Activated naive CD4-positive, alpha-beta T cell treated with anti-CD3 and anti-CD28 coated beads, Interleukin-2, amount 10 ng/mL, durations not matched to agents 7 days and 5 days (primary cell): ENCODE results near the gene TRIM60.
"Not testable (repeated sequence)": the region's sequence is repeated elsewhere in the genome, so short reads cannot be mapped to it uniquely, and the experiment has no call there.

Experiments
- CTCF ChIA-PET: fragments of 350-600 bp; sonication (Branson Sonifier 250); formaldehyde crosslinking; loops from one replicate; lab custom pipeline; 2021; ENCODE audit warnings: antibody characterized with exemption; lab: Charles Lee
- DNase-seq: peaks from one replicate; pipeline ENCODE4 v3.0.0-alpha.2; 2020
- H3K27ac Mint-ChIP-seq: one replicate; pipeline ENCODE4 v1.8.0; 2021; ENCODE audit warnings: mild to moderate bottlenecking, moderate library complexity, mixed read lengths
- H3K27me3 Mint-ChIP-seq: one replicate; pipeline ENCODE4 v1.8.0; 2021; ENCODE audit warnings: mild to moderate bottlenecking, mixed read lengths
- H3K36me3 Mint-ChIP-seq: one replicate; pipeline ENCODE4 v1.8.0; 2021; ENCODE audit warnings: mixed read lengths
- H3K4me1 Mint-ChIP-seq: one replicate; pipeline ENCODE4 v1.8.0; 2021; ENCODE audit warnings: mixed read lengths
- H3K4me3 Mint-ChIP-seq: one replicate; pipeline ENCODE4 v1.8.0; 2021; ENCODE audit warnings: mild to moderate bottlenecking, moderate library complexity, mixed read lengths
- H3K9me3 Mint-ChIP-seq: one replicate; pipeline ENCODE4 v1.8.0; 2021; ENCODE audit warnings: mixed read lengths

The TRIM60 gene

DNA sequence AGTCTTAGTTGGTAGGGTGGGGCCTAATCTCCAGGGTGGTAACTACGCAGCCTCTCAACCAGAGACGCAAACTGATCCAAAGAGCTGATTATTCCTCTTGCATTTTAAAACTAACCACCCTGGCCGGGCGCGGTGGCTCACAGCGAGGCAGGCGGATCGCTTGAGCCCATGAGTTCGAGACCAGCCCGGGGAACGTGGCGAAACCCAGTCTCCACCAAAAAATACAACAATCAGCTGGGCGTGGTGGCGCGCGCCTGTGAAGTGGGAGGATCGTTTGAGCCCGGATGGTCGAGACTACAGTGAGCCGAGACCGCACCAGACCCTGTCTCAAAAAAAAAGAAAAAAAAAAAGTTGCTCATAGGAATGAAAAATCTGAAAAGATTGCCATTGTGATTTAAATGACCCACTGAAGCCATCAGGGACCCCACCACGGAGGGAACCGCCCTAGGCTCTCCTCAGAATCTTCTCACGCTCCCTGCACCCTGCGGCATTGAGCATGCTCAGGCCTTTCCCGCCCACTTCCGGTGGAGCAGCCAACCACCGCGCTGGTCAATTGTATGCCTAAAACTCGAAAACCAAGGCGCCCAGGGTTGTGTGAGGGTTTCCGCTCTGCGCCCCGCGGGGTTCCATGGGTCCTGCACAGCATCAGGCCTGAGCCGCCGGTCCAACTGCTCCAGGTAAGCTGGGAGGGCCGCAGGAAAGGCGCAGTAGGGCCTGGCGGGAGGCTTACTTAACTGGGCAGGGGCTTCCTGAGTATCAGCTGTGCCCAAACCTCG, at the start of gene TRIM60:
TRIM60 (plus strand) TSS at position 564 of the 776 bp plus-strand sequence. CDS start 8,074 bp downstream, outside the sequence.
- CTCF ChIA-PET, result no interaction called here
- Mint-ChIP-seq H3K27me3 (peaks cover 2% of the 10 kb centered on the region), H3K4me3 (no peak within 1 kb of the TSS), H3K27ac (no peak within 1 kb of the TSS), H3K4me1 (no peaks in the 10 kb centered on the region), H3K36me3 (no peaks in the 10 kb centered on the region), H3K9me3 (no peaks in the 10 kb centered on the region)
- DNase-seq, result no peak

DNA sequence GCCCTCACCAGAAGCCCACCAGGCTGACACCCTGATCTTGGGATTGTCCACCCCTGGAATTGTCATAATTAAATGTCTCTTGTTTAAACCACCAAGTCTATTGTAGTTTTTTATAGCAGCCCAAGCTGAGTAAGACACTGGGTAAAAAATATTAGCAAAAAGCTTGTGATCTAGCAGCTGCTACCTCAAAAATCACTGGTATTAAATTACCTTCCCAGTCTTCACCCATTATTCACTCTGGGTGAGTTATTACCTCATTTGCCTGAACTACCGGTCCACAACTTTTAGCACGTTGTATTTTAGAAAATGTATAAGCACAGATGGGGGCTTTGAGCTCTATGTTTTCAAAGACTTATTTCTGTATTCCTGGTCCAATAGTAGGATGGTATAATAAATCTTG, 42.3 kb upstream of the TRIM60 start:
- H3K9me3 Mint-ChIP-seq, result no peaks in the 10 kb centered on the region
- CTCF ChIA-PET, result no interaction called here
- no peak overlapping the region for H3K27ac Mint-ChIP-seq
- peaks cover 4% of the 10 kb centered on the region for H3K27me3 Mint-ChIP-seq
- H3K4me1 Mint-ChIP-seq, result no peaks in the 10 kb centered on the region
- no peaks in the 10 kb centered on the region for H3K36me3 Mint-ChIP-seq
- no peak overlapping the region for H3K4me3 Mint-ChIP-seq
- no peak for DNase-seq

- CTCF ChIA-PET, result not testable (repeated sequence)
Observed at GRCh38 chr4:164990786-164991185, 41.0 kb upstream of the TRIM60 start.

GRCh38 chr4:164996123-164996522, 35.7 kb upstream of the TRIM60 start:
- DNase-seq, H3K4me1 Mint-ChIP-seq, H3K27ac Mint-ChIP-seq, H3K4me3 Mint-ChIP-seq, H3K27me3 Mint-ChIP-seq, H3K9me3 Mint-ChIP-seq, H3K36me3 Mint-ChIP-seq, CTCF ChIA-PET: not testable (repeated sequence)

More at GRCh38 chr4:164990786-164991185, 41.0 kb upstream of the TRIM60 start:
- H3K27me3 Mint-ChIP-seq, H3K4me1 Mint-ChIP-seq, H3K9me3 Mint-ChIP-seq, H3K36me3 Mint-ChIP-seq, DNase-seq, H3K27ac Mint-ChIP-seq, H3K4me3 Mint-ChIP-seq: not testable (repeated sequence)

- Mint-ChIP-seq H3K27ac (no peak overlapping the region), H3K9me3 (no peaks in the 10 kb centered on the region), H3K4me3 (no peak overlapping the region), H3K27me3 (peaks cover 15% of the 10 kb centered on the region), H3K4me1 (no peaks in the 10 kb centered on the region), H3K36me3 (no peaks in the 10 kb centered on the region)
- CTCF ChIA-PET, result no interaction called here
- DNase-seq, result no peak
Observed at GRCh38 chr4:164997324-164997723, 34.5 kb upstream of the TRIM60 start.

DNA sequence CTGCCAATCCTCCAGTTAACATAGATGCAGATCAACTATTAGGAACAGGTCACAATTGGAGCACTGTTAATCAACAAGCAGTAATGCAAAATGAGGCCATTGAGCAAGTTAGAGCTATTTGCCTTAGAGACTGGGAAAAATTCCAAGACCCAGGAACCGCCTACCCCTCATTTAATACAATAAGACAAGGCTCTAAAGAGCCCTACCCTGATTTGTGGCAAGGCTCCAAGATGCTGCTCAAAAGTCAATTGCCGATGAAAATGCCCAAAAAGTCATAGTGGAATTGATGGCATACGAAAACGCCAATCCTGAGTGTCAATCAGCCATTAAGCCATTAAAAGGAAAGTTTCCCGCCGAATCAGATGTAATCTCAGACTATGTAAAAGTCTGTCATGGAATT, 33.9 kb upstream of the TRIM60 start:
- CTCF ChIA-PET, result no interaction called here
- H3K27me3 Mint-ChIP-seq, result peaks cover 15% of the 10 kb centered on the region
- DNase-seq, result no peak

GRCh38 chr4:164998526-164999080, 33.2 kb upstream of the TRIM60 start:
- H3K4me3 Mint-ChIP-seq, H3K4me1 Mint-ChIP-seq, H3K27ac Mint-ChIP-seq, CTCF ChIA-PET, DNase-seq, H3K36me3 Mint-ChIP-seq, H3K9me3 Mint-ChIP-seq: not testable (repeated sequence)
- peaks cover 15% of the 10 kb centered on the region for H3K27me3 Mint-ChIP-seq

More for the DNA sequence above, 33.9 kb upstream of the TRIM60 start:
- no peak overlapping the region for H3K27ac Mint-ChIP-seq
- no peaks in the 10 kb centered on the region for H3K4me1 Mint-ChIP-seq
- no peaks in the 10 kb centered on the region for H3K9me3 Mint-ChIP-seq
- no peak overlapping the region for H3K4me3 Mint-ChIP-seq
- H3K36me3 Mint-ChIP-seq, result no peaks in the 10 kb centered on the region

DNA sequence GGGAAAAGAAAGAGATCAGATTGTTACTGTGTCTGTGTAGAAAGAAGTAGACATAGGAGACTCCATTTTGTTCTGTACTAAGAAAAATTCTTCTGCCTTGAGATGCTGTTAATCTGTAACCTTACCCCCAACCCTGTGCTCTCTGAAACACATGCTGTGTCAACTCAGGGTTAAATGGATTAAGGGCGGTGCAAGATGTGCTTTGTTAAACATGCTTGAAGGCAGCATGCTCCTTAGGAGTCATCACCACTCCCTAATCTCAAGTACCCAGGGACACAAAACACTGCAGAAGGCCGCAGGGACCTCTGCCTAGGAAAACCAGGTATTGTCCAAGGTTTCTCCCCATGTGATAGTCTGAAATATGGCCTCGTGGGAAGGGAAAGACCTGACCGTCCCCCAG, 29.8 kb upstream of the TRIM60 start:
- H3K27me3 Mint-ChIP-seq, result peaks cover 20% of the 10 kb centered on the region
- H3K36me3 Mint-ChIP-seq, result not testable (repeated sequence)

DNA sequence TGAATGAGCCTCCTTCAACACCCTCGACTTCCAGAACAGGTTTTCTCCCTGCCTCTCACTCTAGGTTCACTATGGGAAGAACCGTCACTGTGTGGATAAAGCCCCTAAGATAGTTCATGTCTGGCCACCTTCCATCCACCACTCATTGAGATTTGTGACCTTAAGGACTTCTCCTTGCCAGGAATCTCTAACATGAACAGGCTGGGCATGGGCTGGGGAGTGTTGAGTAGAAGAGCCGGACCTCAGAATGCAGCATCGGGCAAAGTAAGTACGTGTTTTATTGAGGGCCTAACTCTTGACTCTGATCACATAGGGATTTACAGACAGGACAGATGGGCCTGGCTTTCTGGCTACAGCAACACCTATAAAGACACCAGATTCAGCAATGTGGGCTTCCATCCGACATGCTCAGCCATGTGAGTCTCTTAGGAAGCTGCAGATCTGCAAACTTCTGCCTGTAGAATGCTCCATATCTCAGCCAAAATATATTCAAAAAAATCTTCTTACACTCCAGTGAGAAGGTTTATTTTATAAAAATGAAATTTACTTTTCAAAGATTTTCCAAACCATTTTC, 26.4 kb upstream of the TRIM60 start:
- Mint-ChIP-seq H3K4me3 (no peak overlapping the region), H3K9me3 (no peaks in the 10 kb centered on the region), H3K36me3 (no peaks in the 10 kb centered on the region), H3K4me1 (peaks cover 9% of the 10 kb centered on the region), H3K27me3 (peaks cover 33% of the 10 kb centered on the region), H3K27ac (no peak overlapping the region)
- DNase-seq, result no peak
- CTCF ChIA-PET, result no interaction called here

More for the DNA sequence above, 29.8 kb upstream of the TRIM60 start:
- H3K4me3 Mint-ChIP-seq, H3K27ac Mint-ChIP-seq, H3K9me3 Mint-ChIP-seq, CTCF ChIA-PET, H3K4me1 Mint-ChIP-seq, DNase-seq: not testable (repeated sequence)

DNA sequence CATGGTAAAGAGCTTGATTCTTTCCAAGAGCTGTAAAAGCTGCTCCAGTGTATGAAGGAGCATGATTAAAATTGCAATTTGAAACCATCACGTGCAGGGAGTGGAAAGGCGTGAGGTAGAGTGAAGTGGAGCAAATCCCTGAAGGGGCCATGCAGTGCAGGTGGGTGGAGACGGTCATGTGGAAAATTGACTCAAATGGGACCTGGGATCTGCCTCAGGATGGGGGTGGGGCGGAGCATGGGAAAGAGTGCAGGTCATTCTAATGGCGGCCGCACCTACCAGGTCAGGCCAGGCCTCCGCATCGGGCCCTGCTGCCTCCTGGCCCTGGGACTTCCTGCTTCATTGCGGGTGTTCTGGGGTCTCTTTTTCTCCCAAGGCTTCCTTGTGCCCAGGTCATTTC, 25.3 kb upstream of the TRIM60 start:
- Mint-ChIP-seq H3K36me3 (no peaks in the 10 kb centered on the region), H3K4me3 (no peak overlapping the region), H3K27me3 (peaks cover 43% of the 10 kb centered on the region), H3K4me1 (peaks cover 9% of the 10 kb centered on the region), H3K27ac (no peak overlapping the region), H3K9me3 (no peaks in the 10 kb centered on the region)
- CTCF ChIA-PET, result no interaction called here
- no peak for DNase-seq

DNA sequence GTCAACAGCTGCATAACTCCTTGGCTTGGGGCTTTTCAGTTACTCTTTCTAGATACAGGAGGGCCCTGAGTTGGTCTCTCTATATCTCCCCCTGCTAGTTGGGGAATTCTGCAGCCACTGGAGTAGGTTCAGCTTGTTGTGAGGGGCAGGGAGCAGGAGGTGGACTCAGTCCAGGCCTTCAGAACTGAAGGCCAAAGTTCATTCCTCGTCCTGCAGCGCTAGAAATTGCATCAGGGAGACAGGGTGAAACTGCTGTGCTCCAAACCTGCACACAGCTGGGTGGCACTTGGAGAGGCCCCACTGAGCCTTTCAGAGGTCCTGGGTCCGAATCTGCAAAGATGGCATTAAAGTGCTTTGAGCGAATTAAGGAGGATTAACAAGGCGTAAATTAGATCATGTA, 24.9 kb upstream of the TRIM60 start:
- CTCF ChIA-PET, result no interaction called here
- peaks cover 9% of the 10 kb centered on the region for H3K4me1 Mint-ChIP-seq
- H3K27me3 Mint-ChIP-seq, result peaks cover 41% of the 10 kb centered on the region
- no peak overlapping the region for H3K27ac Mint-ChIP-seq
- H3K36me3 Mint-ChIP-seq, result no peaks in the 10 kb centered on the region
- H3K9me3 Mint-ChIP-seq, result no peaks in the 10 kb centered on the region
- DNase-seq, result no peak
- no peak overlapping the region for H3K4me3 Mint-ChIP-seq

GRCh38 chr4:165009493-165010227, 22.1 kb upstream of the TRIM60 start:
- Mint-ChIP-seq H3K9me3 (no peaks in the 10 kb centered on the region), H3K4me1 (peaks cover 9% of the 10 kb centered on the region), H3K4me3 (no peak overlapping the region), H3K27ac (no peak overlapping the region), H3K36me3 (no peaks in the 10 kb centered on the region), H3K27me3 (peaks cover 38% of the 10 kb centered on the region)
- DNase-seq, result peak; percentile 43
- CTCF ChIA-PET, result no interaction called here

DNA sequence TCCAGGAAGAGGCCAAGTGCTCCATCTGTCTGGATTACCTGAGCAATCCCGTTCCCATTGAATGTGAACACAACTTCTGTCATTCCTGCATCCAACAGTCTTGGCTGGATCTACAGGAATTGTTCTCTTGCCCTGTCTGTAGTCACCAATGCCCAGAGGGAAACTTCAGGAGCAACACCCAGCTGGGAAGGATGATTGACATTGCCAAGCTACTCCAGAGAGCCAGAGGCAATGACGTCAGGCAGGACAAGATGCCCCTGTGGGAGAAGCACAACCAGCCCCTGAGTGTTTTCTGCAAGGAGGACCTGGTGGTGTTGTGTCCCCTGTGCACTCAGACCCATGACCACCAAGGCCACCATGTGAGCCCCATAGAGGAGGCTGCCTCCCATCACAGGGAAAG, 21.3 kb upstream of the TRIM60 start:
- H3K4me3 Mint-ChIP-seq, result no peak overlapping the region
- no peak overlapping the region for H3K27ac Mint-ChIP-seq
- H3K9me3 Mint-ChIP-seq, result no peaks in the 10 kb centered on the region
- CTCF ChIA-PET, result no interaction called here
- H3K27me3 Mint-ChIP-seq, result peaks cover 38% of the 10 kb centered on the region
- H3K36me3 Mint-ChIP-seq, result no peaks in the 10 kb centered on the region
- peaks cover 9% of the 10 kb centered on the region for H3K4me1 Mint-ChIP-seq
- DNase-seq, result no peak

- H3K27me3 Mint-ChIP-seq, result peaks cover 38% of the 10 kb centered on the region
- peaks cover 9% of the 10 kb centered on the region for H3K4me1 Mint-ChIP-seq
- CTCF ChIA-PET, result no interaction called here
- H3K36me3 Mint-ChIP-seq, result no peaks in the 10 kb centered on the region
- H3K9me3 Mint-ChIP-seq, result no peaks in the 10 kb centered on the region
- H3K27ac Mint-ChIP-seq, result no peak overlapping the region
- no peak overlapping the region for H3K4me3 Mint-ChIP-seq
- DNase-seq, result no peak
Observed at GRCh38 chr4:165010991-165011390, 20.8 kb upstream of the TRIM60 start.
